GM10847 (cell line): ENCODE results near the gene LCE2A.

Experiments
- POLR2A ChIP-seq: IDR thresholded peaks from 2 replicates; pipeline ENCODE4 v1.6.1; 2011; ENCODE audit not compliant: insufficient read length; ENCODE audit errors: extremely low read depth

Gene LCE2A

GRCh38 chr1:152735648-152736047 is 37.5 kb downstream of the LCE2A start:
- TF ChIP-seq POLR2A = no peak

DNA sequence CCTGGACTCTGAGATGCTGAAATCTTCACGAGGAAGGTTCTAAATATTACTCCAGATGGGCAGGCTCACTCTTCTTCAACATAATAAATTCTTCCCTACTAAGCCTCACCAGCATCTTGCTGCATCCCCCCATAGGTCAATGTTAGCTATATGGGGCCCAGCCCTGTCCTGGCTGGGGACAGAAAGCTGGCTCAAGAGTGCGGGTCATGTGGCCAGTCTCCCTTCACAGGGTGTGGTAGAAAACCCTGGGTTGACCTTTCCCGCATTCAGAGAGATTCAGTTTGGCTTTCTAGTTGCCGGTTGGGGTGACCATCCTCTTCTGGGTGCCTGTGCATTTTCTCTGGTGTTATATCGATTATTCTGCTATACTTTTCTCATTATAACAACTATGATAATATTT is 39.9 kb downstream of the LCE2A start:
- no peak for TF ChIP-seq POLR2A

DNA sequence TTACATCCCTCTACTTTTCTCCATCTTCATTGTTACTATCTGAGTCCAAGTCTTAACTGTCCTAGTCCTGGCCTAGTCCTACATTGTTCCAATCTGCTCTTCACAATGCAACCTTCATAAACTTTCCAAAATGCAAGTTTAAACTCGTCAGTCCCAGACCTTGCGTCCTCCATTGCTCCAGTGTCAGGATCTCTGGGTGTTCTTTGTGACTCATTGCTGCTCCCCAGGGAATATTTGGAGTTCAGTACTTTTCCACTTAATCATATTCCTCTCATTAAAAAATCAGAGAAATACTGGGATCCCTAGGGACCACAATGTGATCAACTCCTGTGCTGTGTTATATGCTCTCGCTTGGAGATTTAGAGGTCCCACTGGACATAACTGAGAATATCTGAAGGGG is 41.7 kb downstream of the LCE2A start:
- TF ChIP-seq POLR2A = no peak

GRCh38 chr1:152741656-152742055 is 43.5 kb downstream of the LCE2A start:
- TF ChIP-seq POLR2A = no peak

GRCh38 chr1:152743371-152744145 is 45.4 kb downstream of the LCE2A start:
- no peak for TF ChIP-seq POLR2A

DNA sequence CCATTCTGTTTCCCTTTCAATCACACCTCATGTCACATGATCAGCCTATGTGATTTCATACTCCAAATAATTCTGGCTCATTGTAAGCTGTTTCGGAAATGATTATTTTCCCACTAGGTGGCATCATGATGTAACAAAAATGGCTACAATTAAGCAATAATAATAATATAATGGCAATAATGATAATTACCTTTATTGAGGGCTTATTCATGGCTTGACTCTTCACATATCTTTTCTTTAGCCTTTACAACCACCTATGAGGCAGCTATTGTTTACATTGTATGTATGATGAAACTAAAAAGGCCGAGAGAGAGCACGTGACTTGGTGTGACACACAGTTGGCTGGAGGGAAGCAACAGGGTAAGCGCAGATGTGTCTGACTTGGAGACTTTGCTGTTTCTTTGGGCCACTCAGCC is 47.2 kb downstream of the LCE2A start:
- no peak for TF ChIP-seq POLR2A

GRCh38 chr1:152745765-152746444 is 47.8 kb downstream of the LCE2A start:
- TF ChIP-seq POLR2A = no peak

GRCh38 chr1:152747831-152748230 is 49.7 kb downstream of the LCE2A start:
- TF ChIP-seq POLR2A = no peak
